ENCODE data around the gene KHDC1L.

DNA sequence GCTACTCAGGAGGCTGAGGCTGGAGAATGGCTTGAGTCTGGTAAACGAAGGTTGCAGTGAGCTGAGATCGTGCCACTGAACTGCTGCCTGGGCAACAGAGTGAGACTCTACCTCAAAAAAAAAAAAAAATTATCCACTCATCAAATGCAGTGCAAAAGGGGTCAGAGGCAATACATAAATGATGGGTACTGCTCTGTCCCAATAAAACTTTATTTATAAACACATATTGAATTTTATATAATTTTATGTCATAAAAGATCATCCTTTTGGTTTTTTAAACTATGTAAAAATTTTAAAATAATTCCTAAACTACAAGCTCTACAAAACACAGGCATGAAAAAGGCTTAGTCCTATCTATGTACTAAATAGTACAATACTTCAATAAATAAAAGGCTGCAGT is 27.4 kb upstream of the KHDC1L start:
- TF ChIP-seq, protein P1, sequence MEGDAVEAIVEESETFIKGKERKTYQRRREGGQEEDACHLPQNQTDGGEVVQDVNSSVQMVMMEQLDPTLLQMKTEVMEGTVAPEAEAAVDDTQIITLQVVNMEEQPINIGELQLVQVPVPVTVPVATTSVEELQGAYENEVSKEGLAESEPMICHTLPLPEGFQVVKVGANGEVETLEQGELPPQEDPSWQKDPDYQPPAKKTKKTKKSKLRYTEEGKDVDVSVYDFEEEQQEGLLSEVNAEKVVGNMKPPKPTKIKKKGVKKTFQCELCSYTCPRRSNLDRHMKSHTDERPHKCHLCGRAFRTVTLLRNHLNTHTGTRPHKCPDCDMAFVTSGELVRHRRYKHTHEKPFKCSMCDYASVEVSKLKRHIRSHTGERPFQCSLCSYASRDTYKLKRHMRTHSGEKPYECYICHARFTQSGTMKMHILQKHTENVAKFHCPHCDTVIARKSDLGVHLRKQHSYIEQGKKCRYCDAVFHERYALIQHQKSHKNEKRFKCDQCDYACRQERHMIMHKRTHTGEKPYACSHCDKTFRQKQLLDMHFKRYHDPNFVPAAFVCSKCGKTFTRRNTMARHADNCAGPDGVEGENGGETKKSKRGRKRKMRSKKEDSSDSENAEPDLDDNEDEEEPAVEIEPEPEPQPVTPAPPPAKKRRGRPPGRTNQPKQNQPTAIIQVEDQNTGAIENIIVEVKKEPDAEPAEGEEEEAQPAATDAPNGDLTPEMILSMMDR (conservative IDR thresholded peaks at IDR 0.05; ENCODE audit: low read depth, low read length), result no peak
- TF ChIP-seq RFX5 (IDR thresholded peaks at IDR 0.05; ENCODE audit: low read depth, low read length), result no peak
- TF ChIP-seq CEBPB (IDR thresholded peaks at IDR 0.05; ENCODE audit: low read depth, low read length), result no peak
- no peak for TF ChIP-seq MXI1 (IDR thresholded peaks at IDR 0.05; ENCODE audit: borderline replicate concordance, low read depth, low read length)
- TF ChIP-seq MAFK (IDR thresholded peaks at IDR 0.05; ENCODE audit: low read depth, low read length), result no peak
- no peak for TF ChIP-seq POLR2A (IDR thresholded peaks at IDR 0.05; ENCODE audit: low read depth, low read length)
- no peak for TF ChIP-seq BHLHE40 (IDR thresholded peaks at IDR 0.05; ENCODE audit: low read depth, low read length)
- TF ChIP-seq CHD1 (IDR thresholded peaks at IDR 0.05; ENCODE audit: low read depth, low read length), result no peak
- TF ChIP-seq NFE2L2 (IDR thresholded peaks at IDR 0.05; ENCODE audit: low read depth, low read length), result no peak

Data from IMR-90 (cell line).